ENCODE results near the gene CALHM6.

Gene CALHM6

DNA sequence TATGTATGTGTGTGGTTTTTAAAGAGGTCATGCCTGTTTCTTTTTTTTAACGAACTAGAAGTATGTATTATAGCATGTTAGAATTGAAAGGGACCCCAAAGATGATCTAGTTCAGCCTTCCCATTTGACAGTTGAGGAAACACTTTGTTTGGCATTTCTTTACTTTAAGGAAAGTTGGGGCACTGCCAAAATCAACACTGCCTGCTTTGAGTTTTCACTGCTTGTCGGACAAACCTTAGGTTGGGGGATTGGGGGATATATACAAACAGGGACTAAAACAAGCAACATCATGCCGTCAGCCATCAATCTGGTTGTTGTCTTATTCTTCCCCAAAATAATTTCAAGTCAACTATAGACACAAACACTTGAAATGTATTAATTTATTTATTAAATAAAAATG lies 14.1 kb upstream of the CALHM6 start:
- DNase-seq, result no peak

DNA sequence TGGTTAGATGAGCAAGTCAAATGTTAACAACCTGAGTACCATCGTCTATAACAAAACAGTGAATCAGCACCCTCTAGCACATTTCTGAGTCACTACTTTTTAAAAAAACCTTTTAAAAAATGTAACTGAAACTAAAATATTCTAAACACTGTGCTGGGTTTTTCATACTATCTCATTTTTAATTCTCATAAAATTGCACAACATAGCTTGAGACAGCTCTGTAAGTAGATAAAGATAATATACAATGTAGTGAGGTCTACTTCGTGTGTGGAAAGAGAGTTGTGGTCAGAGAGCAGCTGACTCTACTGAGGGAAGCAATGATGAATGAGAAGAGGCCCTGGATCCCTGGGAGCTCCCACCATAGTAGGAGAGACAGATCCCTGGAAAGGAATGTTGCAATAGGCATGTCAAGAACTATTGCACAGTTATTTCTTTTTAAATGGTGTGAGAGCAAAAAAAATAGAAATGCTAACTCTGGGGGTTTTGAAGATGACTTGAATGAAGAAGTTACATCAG lies 13.6 kb upstream of the CALHM6 start:
- no peak for DNase-seq

DNA sequence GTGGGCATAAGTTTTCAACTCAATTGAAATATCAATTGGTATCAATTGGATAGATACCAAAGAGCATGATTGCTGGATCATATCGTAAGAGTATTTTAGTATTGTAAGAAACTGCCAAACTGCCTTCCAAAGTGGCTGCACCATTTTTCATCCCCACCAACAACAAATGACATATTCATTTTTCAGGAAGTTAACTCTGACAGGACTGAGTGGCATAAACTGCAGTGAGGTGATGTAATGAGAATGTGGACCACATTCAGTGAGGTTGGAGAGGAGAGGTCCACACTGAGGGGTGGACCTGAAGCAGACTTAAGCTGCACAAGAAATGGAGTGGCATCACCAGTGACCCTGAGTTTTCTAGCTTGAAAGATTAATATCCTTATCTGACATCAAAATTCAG lies 11.6 kb upstream of the CALHM6 start:
- DNase-seq, result no peak

DNA sequence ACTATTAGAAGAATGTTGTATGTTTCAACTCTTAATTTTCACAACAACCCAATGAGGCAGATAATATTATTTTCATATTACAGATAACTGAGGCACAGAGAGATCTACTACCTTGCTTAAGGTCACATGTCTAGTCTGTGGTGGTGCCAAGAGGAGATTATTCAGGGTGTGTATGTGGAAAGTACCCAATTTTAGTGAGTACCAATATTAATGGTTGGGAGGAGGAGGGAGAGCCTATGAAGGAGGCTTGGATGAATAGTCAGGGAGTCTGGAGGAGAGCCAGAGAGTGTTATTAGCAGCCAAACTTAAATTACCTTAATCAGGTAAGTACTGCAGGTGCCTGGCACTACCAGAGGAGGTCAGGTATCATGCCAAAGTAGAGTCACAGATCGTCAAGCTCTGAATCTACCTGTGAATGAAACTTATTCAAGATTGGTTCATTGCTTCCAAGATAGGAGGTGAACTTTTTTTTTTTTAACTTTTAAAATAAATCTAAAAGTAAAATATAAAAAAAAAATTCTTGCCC lies 10.9 kb upstream of the CALHM6 start:
- no peak for DNase-seq

DNA sequence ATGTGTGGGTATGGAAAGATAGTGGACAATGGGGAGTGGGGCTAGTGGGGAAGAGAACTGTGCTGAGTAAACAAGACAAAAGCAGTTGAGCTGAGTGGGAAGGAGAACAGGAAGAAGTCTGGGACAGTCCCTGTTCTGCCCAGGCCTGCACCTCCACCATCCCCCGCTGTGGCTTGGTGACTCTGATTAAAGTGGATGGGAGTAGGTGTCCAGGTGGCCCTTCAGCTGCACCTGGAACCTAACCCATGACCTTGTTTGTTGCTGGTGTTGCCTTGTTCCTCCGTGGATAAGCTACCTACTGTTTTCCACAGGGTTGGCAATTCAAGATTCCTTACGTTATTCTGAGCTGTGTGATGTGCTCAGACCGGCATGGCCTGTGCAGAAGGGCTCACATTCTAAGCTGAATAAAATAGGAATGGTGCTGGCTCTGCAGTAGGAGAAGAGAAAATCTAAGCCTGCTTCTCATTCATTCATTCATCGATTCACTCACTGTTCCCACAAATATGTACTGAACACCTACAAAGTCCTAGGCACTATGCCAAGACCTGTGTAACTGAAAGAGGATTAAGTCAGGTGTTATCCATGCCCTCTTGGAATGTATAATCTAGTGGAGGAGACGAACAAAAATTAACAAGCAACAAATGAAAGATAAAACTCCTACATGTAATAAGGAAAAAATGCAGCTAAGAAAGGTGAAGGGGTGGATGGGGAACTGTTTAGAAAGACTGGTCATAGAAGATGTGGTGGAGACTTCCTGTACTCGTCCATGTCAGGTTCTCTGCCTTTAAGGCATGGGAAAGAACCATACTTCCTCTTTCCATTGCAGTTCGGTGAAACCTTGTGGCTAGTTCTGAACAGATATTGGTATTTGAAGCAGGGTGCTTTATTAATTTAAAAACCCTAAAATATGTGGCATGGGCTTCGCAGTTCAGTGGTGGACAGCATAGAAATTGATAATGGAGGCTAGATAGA lies 10.1 kb upstream of the CALHM6 start:
- DNase-seq, result no peak

DNA sequence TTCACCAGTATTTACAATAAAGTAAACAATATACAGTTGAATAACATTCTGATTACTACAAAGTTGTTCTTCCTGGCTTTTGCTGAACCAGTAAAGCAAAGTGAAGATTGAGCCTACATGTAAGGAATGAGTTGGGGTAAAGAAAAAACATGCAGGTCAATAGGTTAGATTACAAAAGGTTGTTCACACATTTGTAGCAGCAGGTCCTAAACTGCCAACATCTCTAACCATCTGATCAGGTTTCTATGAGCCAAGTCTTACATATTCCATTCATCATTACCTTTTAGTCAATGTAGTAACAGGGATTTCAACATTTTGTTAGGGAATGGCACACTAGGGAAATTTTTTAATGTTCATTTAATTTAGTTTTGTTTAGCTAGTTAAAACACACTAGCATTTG lies 9.3 kb upstream of the CALHM6 start:
- DNase-seq, result no peak

DNA sequence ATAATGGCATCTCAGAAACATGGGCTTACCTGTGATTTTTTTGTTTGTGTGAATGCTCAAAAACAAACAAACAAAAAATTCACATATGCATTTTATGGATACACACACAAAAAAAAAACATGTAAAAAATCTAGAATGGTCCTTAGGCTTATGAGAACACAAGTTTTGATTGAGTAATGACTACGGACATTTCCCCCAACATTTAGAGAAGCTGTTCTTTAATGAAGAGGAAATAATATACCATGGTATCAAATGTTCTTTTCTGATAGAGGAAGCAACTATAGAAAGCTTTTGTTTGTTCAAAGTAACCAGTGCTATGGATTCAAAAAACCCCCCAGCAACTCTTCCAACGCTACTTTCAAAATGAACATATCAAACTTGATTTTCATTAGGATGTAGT lies 8.6 kb upstream of the CALHM6 start:
- DNase-seq, result no peak

DNA sequence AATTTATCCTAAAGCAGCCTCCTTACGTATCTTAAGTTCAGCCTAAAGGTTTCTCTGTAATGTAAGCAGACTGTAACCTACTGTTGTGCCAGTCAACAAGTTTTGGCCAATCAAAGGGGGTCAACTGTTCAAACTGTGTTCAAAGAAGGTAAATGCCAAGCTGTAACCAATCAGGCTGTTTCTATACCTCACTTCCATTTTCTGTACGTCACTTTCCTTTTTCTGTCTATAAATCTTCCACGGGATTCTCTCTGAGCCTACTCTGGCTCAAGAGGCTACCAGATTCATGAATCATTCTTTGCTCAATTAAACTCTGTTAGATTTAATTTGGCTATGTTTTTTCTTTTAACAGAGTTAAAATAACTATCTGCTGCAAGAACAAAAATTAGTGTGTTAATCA lies 5.1 kb upstream of the CALHM6 start:
- DNase-seq, result no peak

DNA sequence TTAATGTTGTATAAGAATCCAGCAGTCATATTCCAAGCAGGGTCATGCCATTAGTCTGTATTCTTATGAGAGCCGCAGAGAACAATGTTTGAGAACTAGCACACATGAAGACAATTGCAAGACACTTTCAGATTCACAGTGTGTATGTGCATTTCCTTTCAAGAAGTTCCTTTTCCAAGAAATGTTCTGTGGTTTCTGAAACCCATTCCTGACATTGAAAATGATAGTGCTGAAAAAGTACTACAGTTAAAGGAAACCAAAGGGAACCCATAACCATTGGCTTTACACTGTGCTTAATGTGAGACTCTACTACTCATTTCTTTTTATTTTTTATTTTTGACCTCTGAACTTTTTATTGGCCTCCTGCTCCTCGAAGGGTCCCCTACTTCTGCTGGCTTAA lies 4.2 kb upstream of the CALHM6 start:
- no peak for DNase-seq

DNA sequence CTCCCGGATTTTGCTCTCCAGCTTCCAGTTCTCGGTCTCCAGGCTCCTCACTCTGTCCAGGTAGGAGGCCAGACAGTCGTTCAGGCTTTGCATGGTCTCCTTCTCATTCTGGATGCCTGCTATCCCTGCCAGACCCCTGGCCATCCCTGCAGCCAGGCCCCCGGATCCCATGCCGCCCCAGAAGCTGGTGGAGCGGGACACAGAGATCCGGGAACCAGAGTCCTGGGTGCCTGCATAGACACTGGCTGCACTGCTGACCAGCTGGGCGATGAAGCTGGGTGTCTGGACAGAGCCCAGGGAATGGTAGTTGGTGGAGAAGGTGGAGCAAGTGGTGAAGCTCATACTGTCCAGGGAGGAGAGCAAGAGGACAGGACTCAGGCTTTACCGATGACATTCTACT lies 2.9 kb upstream of the CALHM6 start:
- no peak for DNase-seq

DNA sequence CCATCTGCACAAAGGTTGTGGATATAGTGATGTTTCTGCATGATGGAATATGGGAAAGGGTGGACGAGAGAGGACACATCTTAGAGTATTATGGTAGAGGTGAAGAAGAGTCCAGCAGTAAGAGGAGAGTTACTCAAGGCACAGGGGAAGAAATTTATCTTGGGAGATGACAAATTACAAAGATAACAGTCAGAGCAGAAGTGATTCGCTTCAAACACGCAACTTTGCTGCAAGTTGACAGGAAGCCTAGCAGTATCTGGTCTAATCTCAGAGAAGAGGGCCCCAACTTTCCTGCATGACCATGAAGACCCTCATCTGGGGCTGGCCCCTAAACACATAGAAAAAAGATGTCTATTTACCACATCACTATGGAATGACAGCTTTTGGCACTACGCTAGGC lies 1.2 kb upstream of the CALHM6 start:
- no peak for DNase-seq

DNA sequence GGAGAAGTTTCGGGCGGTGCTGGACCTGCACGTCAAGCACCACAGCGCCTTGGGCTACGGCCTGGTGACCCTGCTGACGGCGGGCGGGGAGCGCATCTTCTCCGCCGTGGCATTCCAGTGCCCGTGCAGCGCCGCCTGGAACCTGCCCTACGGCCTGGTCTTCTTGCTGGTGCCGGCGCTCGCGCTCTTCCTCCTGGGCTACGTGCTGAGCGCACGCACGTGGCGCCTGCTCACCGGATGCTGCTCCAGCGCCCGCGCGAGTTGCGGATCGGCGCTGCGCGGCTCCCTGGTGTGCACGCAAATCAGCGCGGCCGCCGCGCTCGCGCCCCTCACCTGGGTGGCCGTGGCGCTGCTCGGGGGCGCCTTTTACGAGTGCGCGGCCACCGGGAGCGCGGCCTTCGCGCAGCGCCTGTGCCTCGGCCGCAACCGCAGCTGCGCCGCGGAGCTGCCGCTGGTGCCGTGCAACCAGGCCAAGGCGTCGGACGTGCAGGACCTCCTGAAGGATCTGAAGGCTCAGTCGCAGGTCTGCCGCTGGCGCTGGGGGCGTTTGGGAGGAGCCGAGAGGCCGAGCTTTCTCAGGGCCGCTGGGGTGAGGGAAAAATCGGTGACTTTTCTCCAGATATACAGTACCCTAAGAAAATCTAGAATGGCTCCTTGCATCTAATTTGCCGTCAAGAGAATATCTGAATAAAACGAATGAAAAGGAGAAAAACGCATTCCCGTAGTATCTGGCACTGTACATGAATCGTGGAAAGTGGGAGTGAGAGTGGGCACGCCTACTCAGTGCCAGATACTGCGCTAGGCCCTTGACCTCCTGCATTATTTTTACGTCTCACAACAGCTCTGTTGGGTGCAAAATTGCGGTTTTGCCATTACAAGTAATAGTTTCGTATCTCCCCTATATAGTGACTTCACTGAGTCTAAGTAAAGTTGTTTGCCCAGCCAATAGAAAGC lies 1.0 kb downstream of the CALHM6 start:
- no peak for DNase-seq

DNA sequence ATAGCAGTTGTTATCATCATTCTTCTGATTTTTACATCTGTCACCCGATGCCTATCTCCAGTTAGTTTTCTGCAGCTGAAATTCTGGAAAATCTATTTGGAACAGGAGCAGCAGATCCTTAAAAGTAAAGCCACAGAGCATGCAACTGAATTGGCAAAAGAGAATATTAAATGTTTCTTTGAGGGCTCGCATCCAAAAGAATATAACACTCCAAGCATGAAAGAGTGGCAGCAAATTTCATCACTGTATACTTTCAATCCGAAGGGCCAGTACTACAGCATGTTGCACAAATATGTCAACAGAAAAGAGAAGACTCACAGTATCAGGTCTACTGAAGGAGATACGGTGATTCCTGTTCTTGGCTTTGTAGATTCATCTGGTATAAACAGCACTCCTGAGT lies 2.1 kb downstream of the CALHM6 start:
- no peak for DNase-seq

DNA sequence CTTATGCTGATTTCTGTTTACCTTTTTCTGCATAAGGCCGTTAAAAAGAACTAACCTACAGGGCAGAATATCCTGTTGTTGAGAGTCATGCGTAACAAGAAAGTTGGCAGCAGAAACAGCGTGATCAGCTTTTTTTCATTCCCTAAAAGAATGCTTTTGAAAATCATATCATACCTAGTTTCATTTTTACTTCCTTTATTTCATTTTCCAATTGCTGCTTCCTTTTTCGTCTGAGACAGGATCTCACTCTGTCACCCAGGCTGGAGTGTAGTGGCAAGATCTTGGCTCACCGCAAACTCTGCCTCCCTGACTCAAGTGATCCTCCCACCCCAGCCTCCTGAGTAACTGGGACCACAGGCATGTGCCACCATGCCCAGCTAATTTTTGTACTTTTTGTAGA lies 4.1 kb downstream of the CALHM6 start:
- no peak for DNase-seq

DNA sequence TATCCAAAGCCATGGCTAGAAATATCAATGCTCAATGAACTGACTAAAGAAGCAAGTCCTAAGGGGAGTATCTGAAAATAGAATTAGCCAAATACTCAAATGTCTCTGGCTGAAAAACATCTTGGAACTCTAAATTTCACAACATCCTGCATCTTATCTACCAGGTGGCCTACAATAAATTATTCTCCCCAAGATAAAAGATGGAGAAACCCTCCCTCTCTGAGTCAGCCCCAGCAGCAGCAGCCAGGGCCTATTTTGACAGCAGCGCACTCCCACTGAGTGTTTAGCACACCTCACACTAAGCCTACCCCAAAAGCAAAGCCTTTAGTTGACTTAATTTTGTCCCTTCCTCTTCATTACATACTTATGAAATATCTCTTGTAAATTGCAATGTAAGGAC lies 5.9 kb downstream of the CALHM6 start:
- no peak for DNase-seq

DNA sequence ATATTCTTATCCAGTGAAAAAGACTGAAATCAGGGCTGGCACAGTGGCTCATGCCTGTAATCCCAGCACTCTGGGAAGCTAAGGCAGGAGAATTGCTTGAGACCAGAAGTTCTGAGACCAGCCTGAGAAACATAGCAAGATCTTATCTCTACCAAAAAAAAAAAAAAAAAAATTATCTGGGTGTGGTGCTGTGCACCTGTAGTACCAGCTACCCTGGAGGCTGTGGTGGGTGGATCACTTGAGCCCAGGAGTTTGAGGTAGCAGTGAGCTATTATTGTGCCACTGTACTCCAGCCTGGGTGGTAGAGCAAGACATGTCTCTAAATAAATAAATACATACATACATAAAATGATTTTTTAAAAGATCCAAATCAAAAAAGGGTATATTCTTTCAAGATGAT lies 6.3 kb downstream of the CALHM6 start:
- DNase-seq, result no peak

DNA sequence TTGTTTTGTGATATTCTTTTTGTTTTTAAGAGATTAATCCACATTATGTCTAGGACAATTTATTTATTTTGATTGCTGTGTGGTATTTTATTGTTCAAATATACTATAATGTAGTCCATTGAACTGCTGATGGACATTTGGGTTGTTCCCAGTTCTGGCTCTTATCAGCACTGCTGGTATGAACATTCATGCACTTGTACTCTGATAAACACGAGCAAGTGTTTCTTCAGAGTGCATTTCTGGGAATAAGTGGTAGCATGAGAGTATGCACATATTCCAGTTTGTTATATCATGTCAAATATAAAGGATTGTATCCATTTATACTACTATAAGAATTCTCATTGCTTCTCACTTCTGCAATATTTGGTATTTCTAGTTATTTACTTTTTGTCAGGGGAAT lies 7.1 kb downstream of the CALHM6 start:
- DNase-seq, result no peak

DNA sequence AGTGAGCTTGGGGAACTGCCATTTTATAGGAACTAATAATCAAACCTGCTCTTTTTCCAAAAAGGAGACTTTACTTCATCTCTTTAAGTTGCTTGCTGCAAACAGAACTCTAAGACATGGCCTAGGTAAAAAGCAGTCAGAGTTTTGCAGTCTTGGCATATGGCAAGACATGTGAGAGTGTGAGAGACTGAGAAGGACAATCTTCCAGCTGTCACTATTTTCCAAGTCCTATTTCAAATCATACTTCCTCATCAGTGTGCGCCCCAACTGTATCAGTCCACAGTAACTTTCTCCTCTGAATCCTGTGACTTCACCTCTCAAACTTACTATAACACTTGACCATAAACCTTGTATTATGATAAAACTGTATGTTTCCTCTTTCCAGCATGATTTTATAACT lies 10.4 kb downstream of the CALHM6 start:
- DNase-seq, result no peak

DNA sequence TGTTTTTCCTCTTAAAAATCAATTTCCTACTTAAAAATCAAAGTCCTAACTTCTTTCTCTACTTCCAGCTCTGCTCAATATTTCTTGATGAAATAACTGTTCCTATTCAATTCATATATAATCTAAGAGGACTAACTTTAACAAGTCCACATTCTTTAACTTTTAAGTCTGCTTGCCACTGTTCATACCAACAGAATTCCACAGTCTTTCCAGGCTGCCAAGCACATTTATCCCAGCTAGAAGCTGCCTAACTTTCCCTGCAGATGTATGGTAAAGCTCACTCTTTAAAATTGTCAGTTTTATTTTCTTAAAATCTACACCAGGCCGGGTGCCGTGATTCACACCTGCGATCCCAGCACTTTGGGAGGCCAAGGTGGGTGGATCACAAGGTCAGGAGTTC lies 11.5 kb downstream of the CALHM6 start:
- no peak for DNase-seq

DNA sequence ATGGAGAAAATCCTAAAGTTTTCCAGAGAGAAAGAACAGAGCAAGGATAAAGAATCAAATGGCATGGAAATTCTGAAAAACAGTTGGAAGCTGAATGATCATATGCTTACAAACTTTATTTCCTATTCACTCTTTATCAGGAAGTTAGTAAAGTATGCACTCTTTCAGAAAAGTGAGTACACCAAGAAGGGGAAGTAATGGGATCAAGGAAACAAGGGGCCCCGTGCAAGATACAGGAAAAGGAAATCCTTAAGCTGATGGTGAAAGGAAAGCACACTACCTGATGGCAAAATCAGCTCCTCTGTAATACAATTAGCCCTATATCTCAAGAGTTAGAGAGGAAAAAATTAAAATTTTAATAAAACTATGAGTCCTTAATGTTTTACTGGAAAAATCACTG lies 14.0 kb downstream of the CALHM6 start:
- no peak for DNase-seq

DNA sequence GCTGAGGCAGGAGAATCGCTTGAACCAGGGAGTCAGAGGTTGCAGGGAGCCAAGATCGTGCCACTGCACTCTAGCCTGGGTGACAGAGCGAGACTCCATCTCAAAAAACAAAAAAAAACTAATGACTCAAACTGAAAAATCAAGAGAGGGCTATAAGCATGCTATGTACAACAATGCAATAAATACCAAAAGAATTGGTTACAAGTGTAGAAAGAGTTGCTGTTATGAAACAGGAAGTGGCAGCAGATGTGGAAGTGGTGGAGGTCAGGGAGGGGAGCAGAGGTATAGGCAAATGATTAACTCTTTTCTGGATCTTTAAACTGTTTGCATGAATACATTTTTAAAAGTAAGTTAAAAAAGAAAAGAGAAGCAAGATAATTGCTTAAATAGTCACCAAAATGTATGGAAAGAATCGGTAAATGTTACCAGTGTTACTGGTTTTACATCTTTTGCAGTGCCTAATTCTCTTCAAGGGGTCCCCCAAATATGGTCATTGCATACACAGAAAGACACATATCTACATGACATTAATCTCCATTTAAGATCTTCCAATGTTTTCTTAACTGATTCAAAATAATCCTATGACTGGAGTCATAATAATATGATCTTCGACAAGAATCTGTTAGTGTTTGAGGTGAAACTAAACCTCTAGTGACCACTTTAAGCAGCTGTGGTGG lies 15.0 kb downstream of the CALHM6 start:
- DNase-seq, result no peak

DNA sequence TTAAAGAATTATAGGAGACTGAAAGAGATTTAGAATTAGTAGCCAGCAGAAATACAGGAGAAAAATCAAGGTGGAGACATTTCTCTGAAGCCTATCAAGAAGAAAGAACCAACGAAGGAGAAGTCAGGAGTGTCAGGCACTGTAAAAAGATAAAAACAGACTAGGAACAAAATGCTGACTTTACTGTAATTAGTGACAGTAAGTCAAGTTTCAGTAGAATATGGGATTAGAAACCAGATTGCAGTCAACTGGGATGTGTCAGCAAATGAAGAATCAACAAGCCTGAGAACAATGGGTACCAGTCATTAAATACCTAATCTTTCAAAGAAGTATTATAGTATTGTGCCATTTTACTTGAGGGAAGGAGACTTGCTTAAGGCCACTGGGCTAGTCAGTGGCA lies 21.6 kb downstream of the CALHM6 start:
- DNase-seq, result no peak

DNA sequence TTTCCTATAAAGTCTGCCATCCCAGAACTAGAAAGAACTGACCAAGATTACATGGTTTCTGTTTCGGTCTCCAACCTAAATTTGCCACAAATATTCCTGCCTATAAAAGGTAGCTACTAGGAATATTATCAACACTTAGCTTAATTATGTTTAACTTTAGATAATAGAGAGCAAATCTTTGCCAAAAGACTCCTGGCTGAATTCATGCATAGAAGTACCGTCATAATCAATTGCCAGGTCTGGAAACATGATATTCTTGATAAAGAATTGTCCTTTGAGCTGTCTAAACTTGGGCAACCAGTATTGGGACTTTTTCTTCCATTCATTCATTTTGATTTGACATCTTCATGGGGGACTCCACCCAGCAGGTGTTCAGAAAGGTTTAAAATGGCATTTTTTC lies 22.4 kb downstream of the CALHM6 start:
- DNase-seq, result no peak
